CD4-positive, alpha-beta memory T cell (primary cell): ENCODE measurements around the gene AJAP1. TPM values are rescaled to one million over a fixed set of nuclear protein-coding genes. Genes with fewer than 3 reads are reported as not detected.

ENCODE experiments used
- CTCF ChIA-PET: fragments of 350-600 bp; sonication (Branson Sonifier 250); formaldehyde crosslinking; loops from one replicate; lab custom pipeline; 2021; ENCODE audit warnings: inconsistent platforms; ENCODE audit not compliant: partially characterized antibody; lab: Charles Lee
- POLR2A ChIA-PET: fragments of 350-600 bp; sonication (Branson Sonifier 250); formaldehyde crosslinking; loops from one replicate; lab custom pipeline; 2021; ENCODE audit not compliant: partially characterized antibody; lab: Charles Lee
- DNase-seq, 5 donors: peaks; one replicate each; pipeline versions ENCODE4 v3.0.0 to v3.0.0-alpha.2; 2020 to 2022; ENCODE audit warnings: mixed read lengths in 1 of 5
- H3K27ac ChIP-seq: one replicate; pipeline ENCODE4 v1.7.0; 2013; ENCODE audit warnings: low read depth, low read length
- H3K27me3 ChIP-seq: 2 replicates; pipeline ENCODE4 v1.7.0; 2013; ENCODE audit warnings: mild to moderate bottlenecking, low read length, moderate library complexity; ENCODE audit not compliant: insufficient read depth
- H3K36me3 ChIP-seq: 2 replicates; pipeline ENCODE4 v1.7.0; 2013; ENCODE audit warnings: mild to moderate bottlenecking, low read length, moderate library complexity; ENCODE audit not compliant: insufficient read depth
- H3K4me1 ChIP-seq: 2 replicates; pipeline ENCODE4 v1.7.0; 2013; ENCODE audit warnings: mild to moderate bottlenecking, low read length, moderate library complexity; ENCODE audit not compliant: insufficient read depth
- H3K4me3 ChIP-seq, 2 donors: one replicate each; pipeline ENCODE4 v1.7.0; 2013; ENCODE audit warnings: low read length in 2 of 2, mild to moderate bottlenecking in 1 of 2
- H3K9me3 ChIP-seq, 2 donors: one replicate each; pipeline ENCODE4 v1.7.0; 2013; ENCODE audit warnings: low read length in 2 of 2, control low read depth in 1 of 2; ENCODE audit not compliant: control insufficient read depth in 1 of 2
- H3K27ac Mint-ChIP-seq, 7 donors: one replicate each; pipeline ENCODE4 v1.8.0; 2020 to 2021; ENCODE audit warnings: mixed read lengths in 7 of 7, mild to moderate bottlenecking in 6 of 7, inconsistent platforms in 3 of 7, moderate library complexity in 3 of 7
- H3K27me3 Mint-ChIP-seq, 2 donors: one replicate each; pipeline ENCODE4 v1.8.0; 2020 to 2021; ENCODE audit warnings: mixed read lengths in 2 of 2
- H3K36me3 Mint-ChIP-seq, 2 donors: one replicate each; pipeline ENCODE4 v1.8.0; 2020 to 2021; ENCODE audit warnings: mixed read lengths in 2 of 2, inconsistent platforms in 1 of 2, mild to moderate bottlenecking in 1 of 2
- H3K4me1 Mint-ChIP-seq, 4 donors: one replicate each; pipeline ENCODE4 v1.8.0; 2020 to 2021; ENCODE audit warnings: mixed read lengths in 4 of 4, mild to moderate bottlenecking in 1 of 4
- H3K4me3 Mint-ChIP-seq, 8 donors: one replicate each; pipeline ENCODE4 v1.8.0; 2020 to 2021; ENCODE audit warnings: mixed read lengths in 8 of 8, mild to moderate bottlenecking in 7 of 8, moderate library complexity in 6 of 8, inconsistent platforms in 3 of 8
- H3K9me3 Mint-ChIP-seq, 8 donors: one replicate each; pipeline ENCODE4 v1.8.0; 2020 to 2021; ENCODE audit warnings: mixed read lengths in 8 of 8, mild to moderate bottlenecking in 5 of 8, inconsistent platforms in 3 of 8, moderate library complexity in 1 of 8
- intact Hi-C: fragments of 100-400 bp; cut with micrococcal nuclease; formaldehyde crosslinking; loops from one replicate; pipeline ENCODE4 v1.15.1; 2023
- polyA plus RNA-seq, 2 donors: library from polyadenylated mRNA; unstranded; fragments of 300-500 nt; fragmentation: Illumina TruSeq; gene quantifications; one replicate each; pipeline ENCODE4 v1.2.3, GENCODE V29; 2021
- total RNA-seq, 2 experiments: library from RNA; stranded (reverse); gene quantifications; one replicate each; pipeline ENCODE4 v1.2.3, GENCODE V29; 2021

Gene AJAP1
- total and polyA plus RNA-seq, 4 experiments from 2014 or later: 0.09 TPM; not detected in 3

DNA sequence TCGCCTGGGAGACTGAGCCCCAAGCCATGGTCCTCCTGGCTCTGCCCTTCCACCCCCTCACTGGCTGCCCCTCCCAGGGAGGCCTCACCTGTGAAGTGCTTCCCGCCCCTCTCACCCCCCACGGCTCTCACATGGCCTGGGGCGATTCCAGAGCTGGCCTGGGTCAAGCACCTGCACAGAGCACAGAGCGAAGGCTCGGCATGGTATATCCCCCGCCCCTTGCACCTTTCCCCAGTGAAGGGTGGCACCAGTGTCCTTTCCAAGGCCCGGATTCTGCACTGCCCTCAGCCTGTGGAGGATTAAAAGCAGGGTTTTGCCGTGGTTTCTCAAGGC, 1.1 kb upstream of the AJAP1 start:
- CTCF ChIA-PET: no interaction called here
- Mint-ChIP-seq H3K4me1 (peaks cover 2 to 9% (median 5%) of the 10 kb centered on the region in 4 donors), H3K4me3 (no peak overlapping the region), H3K9me3 (no peaks in the 10 kb centered on the region), H3K27me3 (peaks cover 17 to 28% of the 10 kb centered on the region in 2 donors), H3K36me3 (no peaks in the 10 kb centered on the region), H3K27ac (no peak overlapping the region)
- no peaks in the 10 kb centered on the region for H3K36me3 ChIP-seq
- POLR2A ChIA-PET: no interaction called here
- DNase-seq: no peak
- H3K27ac ChIP-seq: no peak overlapping the region
- H3K27me3 ChIP-seq: peaks cover 6% of the 10 kb centered on the region
- intact Hi-C loops: loop anchor here (2.0 kb wide), 1 partner anchor 1094 kb away; no protein-coding TSS in a partner anchor
- peaks cover 7% of the 10 kb centered on the region for H3K4me1 ChIP-seq
- no peaks in the 10 kb centered on the region for H3K9me3 ChIP-seq
- no peak overlapping the region for H3K4me3 ChIP-seq

DNA sequence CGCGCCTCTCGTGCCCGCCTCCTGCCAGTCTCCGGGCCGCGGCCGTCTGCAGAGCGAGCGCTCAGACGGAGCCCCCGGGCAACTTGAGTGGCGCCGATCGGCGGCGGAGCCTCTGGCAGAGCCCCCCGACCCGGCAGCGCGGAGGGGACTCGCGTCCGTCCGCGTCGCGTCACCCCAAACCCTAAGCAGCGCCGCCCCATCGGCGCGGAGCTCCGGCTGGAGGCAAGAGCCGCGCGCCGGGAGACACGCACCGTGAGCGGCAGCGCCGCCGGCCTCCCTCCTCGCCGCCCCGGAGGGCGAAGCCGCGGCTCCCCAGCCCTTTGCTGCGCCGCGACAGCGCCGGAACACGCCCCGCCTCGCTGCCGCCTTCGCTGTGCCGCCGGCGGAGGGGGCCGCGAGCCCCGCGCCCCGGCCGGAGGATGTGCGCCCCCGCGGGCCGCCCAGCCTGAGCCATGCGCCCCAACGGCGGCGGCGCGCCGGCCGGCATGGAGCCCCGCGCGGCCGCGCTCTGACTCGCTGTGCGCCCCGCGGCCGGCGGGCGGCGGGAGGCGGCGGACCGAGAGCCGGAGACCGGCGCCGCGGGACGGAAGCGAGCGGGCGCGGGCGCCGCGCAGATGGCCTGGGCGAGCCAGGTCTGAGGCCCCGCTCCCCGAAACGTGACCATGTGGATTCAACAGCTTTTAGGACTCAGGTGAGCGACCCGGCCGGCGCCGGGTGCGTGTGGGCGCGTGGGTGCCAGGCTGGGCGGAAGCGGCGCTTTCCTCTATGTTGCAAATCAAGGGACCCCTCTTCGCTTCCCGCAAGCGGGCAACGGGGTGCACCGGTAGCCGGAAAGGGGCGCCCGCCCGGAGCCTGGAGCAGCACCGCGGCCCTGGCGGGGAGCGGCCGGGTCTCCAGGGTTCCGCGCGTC, 610 bp downstream of the AJAP1 start:
- Mint-ChIP-seq H3K9me3 (no peaks in the 10 kb centered on the region), H3K36me3 (no peaks in the 10 kb centered on the region), H3K4me3 (no peak overlapping the region), H3K27ac (no peak overlapping the region), H3K4me1 (peaks cover 2 to 9% (median 5%) of the 10 kb centered on the region in 4 donors), H3K27me3 (peaks cover 26 to 41% of the 10 kb centered on the region in 2 donors)
- peaks cover 7% of the 10 kb centered on the region for H3K4me1 ChIP-seq
- H3K4me3 ChIP-seq: no peak overlapping the region
- peaks cover 11% of the 10 kb centered on the region for H3K27me3 ChIP-seq
- H3K27ac ChIP-seq: no peak overlapping the region
- H3K36me3 ChIP-seq: no peaks in the 10 kb centered on the region
- CTCF ChIA-PET: no interaction called here
- POLR2A ChIA-PET: no interaction called here
- DNase-seq: no peak
- H3K9me3 ChIP-seq: no peaks in the 10 kb centered on the region
- intact Hi-C loops: no loop called here

DNA sequence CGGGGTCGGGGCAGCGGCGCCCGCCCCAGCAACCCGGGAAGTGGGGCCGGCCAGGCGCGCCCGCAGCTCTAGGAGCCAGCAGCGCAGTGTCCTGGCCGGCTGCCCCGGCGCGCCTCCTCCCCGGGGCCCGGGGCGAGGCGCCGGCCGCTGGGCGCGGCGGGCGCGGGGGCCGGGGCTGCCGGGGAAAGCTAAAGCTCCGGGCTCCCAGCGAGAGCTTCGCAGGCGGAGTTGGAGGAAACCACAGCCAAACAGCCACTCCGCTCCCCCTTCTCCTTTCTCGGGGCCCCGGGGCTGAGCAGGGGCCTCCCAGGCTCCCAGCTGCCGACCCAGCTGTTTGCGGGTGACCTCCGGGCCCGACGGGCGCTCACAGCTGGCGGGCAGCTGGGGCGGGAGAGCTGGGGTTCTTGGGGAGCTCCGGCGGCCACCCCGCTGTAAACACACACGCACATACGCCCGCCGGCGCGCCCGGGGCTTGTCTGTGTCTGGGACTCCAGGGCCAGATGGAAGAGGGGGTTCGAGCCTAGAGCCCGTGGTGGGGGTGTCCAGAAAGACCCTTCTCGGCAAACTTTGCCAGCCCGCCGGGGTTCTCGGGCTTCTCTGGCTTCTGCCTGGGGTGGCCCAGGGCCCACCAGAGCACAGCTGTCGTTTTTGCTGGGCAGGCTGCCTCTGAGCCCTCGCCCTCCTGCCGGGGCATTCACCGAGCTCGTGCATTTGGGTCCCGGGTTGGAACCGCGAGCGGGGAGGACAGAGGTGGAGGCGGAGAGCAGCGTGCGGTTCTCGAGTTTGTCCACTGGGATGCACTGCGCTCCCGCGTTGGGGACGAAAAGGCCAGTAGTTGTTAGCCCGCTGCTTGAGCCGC, 1.5 kb downstream of the AJAP1 start:
- Histone ChIP-seq H3K4me3 (no peak overlapping the region), H3K36me3 (no peaks in the 10 kb centered on the region), H3K4me1 (peaks cover 7% of the 10 kb centered on the region), H3K27me3 (peaks cover 11% of the 10 kb centered on the region), H3K9me3 (no peaks in the 10 kb centered on the region), H3K27ac (no peak overlapping the region)
- CTCF ChIA-PET: no interaction called here
- H3K4me3 Mint-ChIP-seq: peak overlapping the region in 2 of 8 donors; percentile 27 to 63
- no peak overlapping the region for H3K27ac Mint-ChIP-seq
- peaks cover 26 to 46% of the 10 kb centered on the region in 2 donors for H3K27me3 Mint-ChIP-seq
- H3K36me3 Mint-ChIP-seq: no peaks in the 10 kb centered on the region
- no peaks in the 10 kb centered on the region for H3K9me3 Mint-ChIP-seq
- intact Hi-C loops: no loop called here
- POLR2A ChIA-PET: no interaction called here
- DNase-seq: no peak
- peaks cover 2 to 9% (median 5%) of the 10 kb centered on the region in 4 donors for H3K4me1 Mint-ChIP-seq

DNA sequence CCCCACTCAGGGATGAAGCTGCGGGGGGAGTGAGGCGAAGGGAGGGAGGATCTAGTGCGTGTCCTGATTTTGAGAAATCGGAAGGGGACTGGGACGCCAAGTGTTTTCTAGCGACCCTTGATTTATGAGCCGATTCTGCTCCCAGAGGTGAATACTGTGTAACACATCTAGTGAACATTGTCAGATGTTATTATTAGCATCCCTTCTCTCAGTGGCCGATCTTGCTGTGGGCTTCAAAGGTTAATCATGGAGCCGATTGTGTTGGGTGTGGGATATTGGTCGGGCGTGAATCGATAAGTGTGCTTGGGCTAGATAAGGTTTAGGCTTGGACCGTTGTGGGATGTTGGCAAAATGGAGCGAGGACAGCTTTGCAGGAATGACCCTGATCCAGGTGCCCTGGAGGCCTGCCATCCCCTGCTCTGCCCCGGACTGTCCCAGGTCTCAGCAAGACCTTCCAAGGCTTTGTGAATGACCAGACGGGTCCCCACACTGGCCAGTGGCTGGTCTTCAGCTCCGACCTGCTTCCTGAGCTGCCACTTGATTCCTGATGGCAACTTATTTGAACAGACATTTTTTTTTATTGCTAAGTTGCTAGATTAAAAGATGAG, 2.2 kb downstream of the AJAP1 start:
- Mint-ChIP-seq H3K36me3 (no peaks in the 10 kb centered on the region), H3K9me3 (no peaks in the 10 kb centered on the region), H3K27me3 (peaks cover 22 to 45% of the 10 kb centered on the region in 2 donors), H3K4me1 (peaks cover 2 to 9% (median 5%) of the 10 kb centered on the region in 4 donors), H3K4me3 (peak overlapping the region in 3 of 8 donors; percentile 6 to 63 (median 27)), H3K27ac (no peak overlapping the region)
- intact Hi-C loops: no loop called here
- Histone ChIP-seq H3K4me3 (no peak overlapping the region), H3K4me1 (peaks cover 7% of the 10 kb centered on the region), H3K9me3 (no peaks in the 10 kb centered on the region), H3K27me3 (peaks cover 11% of the 10 kb centered on the region), H3K27ac (no peak overlapping the region), H3K36me3 (no peaks in the 10 kb centered on the region)
- ChIA-PET POLR2A (no interaction called here), CTCF (interaction anchor here (1.0 kb wide), 1 partner anchor 1258 kb away, joined by 3 read pairs; no protein-coding TSS in a partner anchor)
- DNase-seq: no peak

DNA sequence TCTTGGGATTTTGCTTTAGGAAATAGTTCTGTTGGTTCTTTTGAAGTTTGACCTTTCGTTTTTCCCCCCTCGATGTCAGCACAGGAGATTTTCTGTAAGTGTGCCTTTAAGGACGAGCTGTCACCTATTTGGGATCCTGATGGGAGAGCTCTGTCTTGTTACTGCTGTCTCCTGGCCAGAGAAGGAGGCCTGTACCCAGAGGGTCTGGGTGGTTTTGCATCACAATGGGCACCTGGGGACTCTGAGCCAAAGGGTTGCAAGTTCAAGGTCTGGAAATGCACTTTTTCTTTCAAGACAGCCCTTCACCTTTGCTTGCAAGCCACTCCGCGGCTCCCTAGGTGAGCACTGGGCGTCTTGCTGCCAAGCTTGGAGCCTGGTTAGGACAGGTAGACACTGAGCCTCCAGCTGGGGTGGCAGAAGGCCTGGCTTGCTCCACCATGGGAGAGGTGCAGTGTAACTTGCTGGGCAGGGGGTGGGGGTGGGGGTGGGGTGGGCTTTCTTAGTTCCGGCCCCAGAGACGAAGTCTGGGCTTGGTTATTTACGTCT, 2.9 kb downstream of the AJAP1 start:
- Mint-ChIP-seq H3K36me3 (no peaks in the 10 kb centered on the region), H3K4me1 (peaks cover 2 to 9% (median 5%) of the 10 kb centered on the region in 4 donors), H3K4me3 (no peak overlapping the region), H3K27me3 (peaks cover 22 to 47% of the 10 kb centered on the region in 2 donors), H3K9me3 (no peaks in the 10 kb centered on the region), H3K27ac (no peak overlapping the region)
- intact Hi-C loops: no loop called here
- H3K27ac ChIP-seq: no peak overlapping the region
- ChIA-PET POLR2A (no interaction called here), CTCF (interaction anchor here (1.0 to 1.6 kb wide), 4 partner anchors 9 to 1258 kb away, joined by 3 to 6 read pairs (median 3); no protein-coding TSS in a partner anchor)
- H3K4me3 ChIP-seq: no peak overlapping the region
- peaks cover 11% of the 10 kb centered on the region for H3K27me3 ChIP-seq
- H3K36me3 ChIP-seq: no peaks in the 10 kb centered on the region
- H3K4me1 ChIP-seq: peaks cover 7% of the 10 kb centered on the region
- no peak for DNase-seq
- no peaks in the 10 kb centered on the region for H3K9me3 ChIP-seq

DNA sequence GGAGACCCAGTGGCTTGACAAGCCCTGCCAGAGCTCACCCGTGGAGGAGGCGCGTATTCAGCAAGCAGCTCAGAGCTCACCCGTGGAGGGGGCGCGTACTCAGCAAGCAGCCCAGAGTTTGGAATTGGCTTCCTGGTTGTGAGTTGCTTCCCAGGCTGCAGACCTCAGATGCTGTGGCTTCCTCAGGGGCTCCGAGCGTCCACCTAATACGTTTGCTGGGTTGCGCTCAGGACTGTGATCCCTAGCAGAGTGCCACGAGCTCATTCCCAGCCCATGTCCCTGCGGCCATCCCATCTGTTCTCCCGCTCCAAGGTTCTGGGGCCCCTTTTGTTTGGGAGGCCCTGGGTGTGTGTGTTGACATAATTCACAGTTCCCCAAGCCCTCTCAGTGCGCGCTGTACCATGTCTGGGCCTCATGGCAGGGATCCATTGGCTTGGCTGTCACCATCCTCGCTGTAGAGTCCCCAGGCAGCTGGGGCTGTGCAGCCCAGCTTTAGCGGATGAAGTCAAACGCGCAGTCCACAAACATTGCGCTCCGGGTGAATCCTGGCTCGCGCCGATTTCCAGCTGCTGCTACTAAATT, 3.6 kb downstream of the AJAP1 start:
- no peaks in the 10 kb centered on the region for H3K9me3 ChIP-seq
- no peaks in the 10 kb centered on the region for H3K4me1 ChIP-seq
- H3K4me1 Mint-ChIP-seq: peaks cover 2 to 9% (median 5%) of the 10 kb centered on the region in 4 donors
- no peak overlapping the region for H3K4me3 Mint-ChIP-seq
- no peaks in the 10 kb centered on the region for H3K9me3 Mint-ChIP-seq
- H3K36me3 Mint-ChIP-seq: no peaks in the 10 kb centered on the region
- CTCF ChIA-PET: interaction anchor here (1.0 to 2.5 kb wide), 4 partner anchors 8 to 1088 kb away, joined by 3 to 6 read pairs (median 4); no protein-coding TSS in a partner anchor
- peaks cover 22 to 46% of the 10 kb centered on the region in 2 donors for H3K27me3 Mint-ChIP-seq
- DNase-seq: no peak
- H3K27ac ChIP-seq: no peak overlapping the region
- POLR2A ChIA-PET: no interaction called here
- peaks cover 7% of the 10 kb centered on the region for H3K27me3 ChIP-seq
- no peak overlapping the region for H3K27ac Mint-ChIP-seq
- H3K36me3 ChIP-seq: no peaks in the 10 kb centered on the region
- intact Hi-C loops: no loop called here
- no peak overlapping the region for H3K4me3 ChIP-seq
